Caco-2 (cell line): ENCODE results near the gene ZNF845. TPM values are rescaled to one million over a fixed set of nuclear protein-coding genes. Genes with fewer than 3 reads are reported as not detected.
"Not testable (repeated sequence)": the region's sequence is repeated elsewhere in the genome, so short reads cannot be mapped to it uniquely, and the experiment has no call there.

ENCODE experiments used
- BruUV-seq: library from RNA; stranded (reverse); fragments of 400-500 nt; replicated peaks from 2 replicates; lab custom pipeline; 2021; lab: Mats Ljungman, UMichigan
- CTCF ChIA-PET: fragments of 300-600 bp; sonication (Branson Sonifier 250); formaldehyde crosslinking; loops from one replicate; lab custom pipeline; 2022; ENCODE audit warnings: antibody characterized with exemption; lab: Charles Lee
- POLR2A ChIA-PET: fragments of 300-600 bp; sonication (Branson Sonifier 250); formaldehyde crosslinking; loops from one replicate; lab custom pipeline; 2022; ENCODE audit warnings: antibody characterized with exemption; lab: Charles Lee
- DNase-seq, 2 experiments: peaks; one replicate each; pipeline versions ENCODE4 v3.0.0 to v3.0.0-alpha.2; 2020 to 2022
- H3K27me3 ChIP-seq: replicated peaks from 2 replicates; pipeline ENCODE4 v1.6.0; 2011; ENCODE audit warnings: low read length; ENCODE audit not compliant: control insufficient read depth, insufficient read depth
- H3K36me3 ChIP-seq: 2 replicates; pipeline ENCODE4 v1.5.1; 2011; ENCODE audit warnings: low read length; ENCODE audit not compliant: control insufficient read depth, insufficient read depth
- H3K4me1 ChIP-seq: fragments of 250-450 bp; sonication (Bioruptor Pico); 2 replicates; pipeline ENCODE4 v1.5.1; 2020; ENCODE audit warnings: mild to moderate bottlenecking
- H3K4me3 ChIP-seq: 2 replicates; pipeline ENCODE4 v1.5.1; 2011; ENCODE audit warnings: low read depth, mild to moderate bottlenecking, control low read depth, low read length
- H3K9me3 ChIP-seq: fragments of 250-450 bp; sonication (Bioruptor Pico); 2 replicates; pipeline ENCODE4 v1.5.1; 2020; ENCODE audit warnings: mild to moderate bottlenecking, moderate library complexity
- H3K27ac Mint-ChIP-seq: one replicate; pipeline ENCODE4 v1.8.0; 2022; ENCODE audit warnings: mixed read lengths; ENCODE audit not compliant: unreplicated experiment
- H3K27me3 Mint-ChIP-seq: one replicate; pipeline ENCODE4 v1.8.0; 2022; ENCODE audit warnings: mixed read lengths; ENCODE audit not compliant: insufficient read depth, unreplicated experiment
- H3K36me3 Mint-ChIP-seq: one replicate; pipeline ENCODE4 v1.8.0; 2022; ENCODE audit warnings: mild to moderate bottlenecking, mixed read lengths; ENCODE audit not compliant: insufficient read depth, unreplicated experiment
- H3K4me1 Mint-ChIP-seq: one replicate; pipeline ENCODE4 v1.8.0; 2022; ENCODE audit warnings: low read depth, mixed read lengths; ENCODE audit not compliant: unreplicated experiment
- H3K4me3 Mint-ChIP-seq: one replicate; pipeline ENCODE4 v1.8.0; 2022; ENCODE audit warnings: mild to moderate bottlenecking, moderate library complexity, mixed read lengths; ENCODE audit not compliant: unreplicated experiment
- H3K9me3 Mint-ChIP-seq: one replicate; pipeline ENCODE4 v1.8.0; 2022; ENCODE audit warnings: mixed read lengths; ENCODE audit not compliant: unreplicated experiment
- intact Hi-C: fragments of 100-400 bp; cut with micrococcal nuclease; formaldehyde crosslinking; loops from one replicate; pipeline ENCODE4 v1.10.0; 2022; ENCODE audit not compliant: unreplicated experiment
- total RNA-seq: library from RNA; stranded (reverse); gene quantifications from 2 replicates; pipeline ENCODE4 v1.2.3, GENCODE V29; 2022
- TF ChIP-seq, protein P1 (sequence below), 2 experiments: fragments of 200-600 bp in 1 of 2; IDR thresholded peaks; 1 replicate in 1 of 2; 2 replicates in 1 of 2; pipeline versions ENCODE4 v1.5.1 to v1.8.0; 2011 to 2022; ENCODE audit warnings: antibody characterized with exemption in 1 of 2, control low read depth in 1 of 2, inconsistent platforms in 1 of 2, low read depth in 1 of 2, low read length in 1 of 2, mild to moderate bottlenecking in 1 of 2, moderate library complexity in 1 of 2; ENCODE audit not compliant: insufficient read depth in 1 of 2, severe bottlenecking in 1 of 2, unreplicated experiment in 1 of 2

The ZNF845 gene
- total RNA-seq, 1 experiment from 2014 or later = 8.9 TPM

DNA sequence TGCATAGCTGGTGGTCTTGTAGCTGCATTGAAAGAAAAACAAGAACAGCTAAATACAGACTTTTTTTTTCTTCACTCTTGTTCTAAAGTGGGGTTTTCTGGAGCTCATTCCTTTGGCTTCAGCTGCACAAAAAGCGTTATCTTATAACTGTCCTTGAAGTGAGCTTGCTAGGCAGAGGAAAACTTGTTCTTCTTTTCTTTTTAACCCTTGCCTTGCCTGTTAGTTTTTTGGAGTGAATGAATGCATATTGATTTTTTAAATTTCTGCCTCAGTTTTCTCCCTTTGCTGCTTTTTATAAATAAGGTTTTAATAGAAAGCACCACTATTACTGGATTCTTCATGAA is 62.9 kb downstream of the ZNF845 start:
- Mint-ChIP-seq H3K36me3 (peaks cover 53% of the 10 kb centered on the region), H3K4me3 (peak overlapping the region; percentile 77), H3K27me3 (no peaks in the 10 kb centered on the region), H3K27ac (peak overlapping the region; percentile 65), H3K9me3 (peaks cover 13% of the 10 kb centered on the region), H3K4me1 (peaks cover 19% of the 10 kb centered on the region)
- no peaks in the 10 kb centered on the region for H3K27me3 ChIP-seq
- peaks cover 5% of the 10 kb centered on the region for H3K36me3 ChIP-seq
- no TSS peak for BruUV-seq
- TF ChIP-seq, protein P1, sequence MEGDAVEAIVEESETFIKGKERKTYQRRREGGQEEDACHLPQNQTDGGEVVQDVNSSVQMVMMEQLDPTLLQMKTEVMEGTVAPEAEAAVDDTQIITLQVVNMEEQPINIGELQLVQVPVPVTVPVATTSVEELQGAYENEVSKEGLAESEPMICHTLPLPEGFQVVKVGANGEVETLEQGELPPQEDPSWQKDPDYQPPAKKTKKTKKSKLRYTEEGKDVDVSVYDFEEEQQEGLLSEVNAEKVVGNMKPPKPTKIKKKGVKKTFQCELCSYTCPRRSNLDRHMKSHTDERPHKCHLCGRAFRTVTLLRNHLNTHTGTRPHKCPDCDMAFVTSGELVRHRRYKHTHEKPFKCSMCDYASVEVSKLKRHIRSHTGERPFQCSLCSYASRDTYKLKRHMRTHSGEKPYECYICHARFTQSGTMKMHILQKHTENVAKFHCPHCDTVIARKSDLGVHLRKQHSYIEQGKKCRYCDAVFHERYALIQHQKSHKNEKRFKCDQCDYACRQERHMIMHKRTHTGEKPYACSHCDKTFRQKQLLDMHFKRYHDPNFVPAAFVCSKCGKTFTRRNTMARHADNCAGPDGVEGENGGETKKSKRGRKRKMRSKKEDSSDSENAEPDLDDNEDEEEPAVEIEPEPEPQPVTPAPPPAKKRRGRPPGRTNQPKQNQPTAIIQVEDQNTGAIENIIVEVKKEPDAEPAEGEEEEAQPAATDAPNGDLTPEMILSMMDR (IDR thresholded peaks at IDR 0.05; ENCODE audit: insufficient read depth in 1 of 2, low read depth in 1 of 2, low read length in 1 of 2, severe bottlenecking in 1 of 2, unreplicated experiment in 1 of 2) = no peak
- ChIA-PET CTCF (interaction anchor here (0.6 to 1.3 kb wide), 3 partner anchors 28 to 55 kb away, joined by 3 to 4 read pairs (median 3); partner anchors contain the start of gene ZNF761), POLR2A (interaction anchor here (0.6 kb wide), 1 partner anchor 22 kb away, joined by 3 read pairs; no protein-coding TSS in a partner anchor)
- DNase-seq = no peak
- intact Hi-C loops = no loop called here
- peak overlapping the region; percentile 83 for H3K4me3 ChIP-seq
- peaks cover 10% of the 10 kb centered on the region for H3K9me3 ChIP-seq
- peaks cover 8% of the 10 kb centered on the region for H3K4me1 ChIP-seq

DNA sequence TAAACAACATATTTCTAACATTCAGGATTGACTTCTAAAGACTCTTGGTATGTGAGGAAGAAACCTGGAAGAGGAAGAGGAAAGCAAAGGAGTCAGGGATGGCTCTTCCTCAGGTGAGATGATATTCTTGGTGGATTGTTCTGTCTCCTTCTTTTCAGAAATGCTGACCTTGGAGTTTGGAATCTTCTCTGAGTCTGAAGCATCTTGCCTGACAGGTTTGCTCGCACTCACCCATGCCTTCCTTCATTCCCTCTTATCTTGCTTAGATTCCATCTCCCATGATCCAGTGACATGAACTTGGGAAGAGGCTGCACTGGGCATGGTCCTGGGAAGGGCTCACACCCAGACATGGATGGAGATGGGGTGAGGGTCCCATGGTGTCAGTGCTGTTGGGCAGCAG is 64.4 kb downstream of the ZNF845 start:
- H3K27me3 ChIP-seq, DNase-seq, BruUV-seq, H3K4me3 ChIP-seq, POLR2A ChIA-PET, H3K36me3 ChIP-seq, intact Hi-C loops, H3K27ac Mint-ChIP-seq, H3K27me3 Mint-ChIP-seq, CTCF ChIA-PET, H3K4me1 ChIP-seq, H3K4me3 Mint-ChIP-seq: not testable (repeated sequence)
- H3K9me3 ChIP-seq = peaks cover 16% of the 10 kb centered on the region
- Mint-ChIP-seq H3K36me3 (peaks cover 67% of the 10 kb centered on the region), H3K9me3 (peaks cover 13% of the 10 kb centered on the region), H3K4me1 (peaks cover 19% of the 10 kb centered on the region)

Other genes with a start within 250 kb of the ZNF845 start
- 30.6 and 33.3 TPM in 2 replicates for gene ZNF160, start 230.3 kb upstream of the ZNF845 start, total RNA-seq
- gene ZNF415, start 200.8 kb upstream of the ZNF845 start, total RNA-seq = 12.5 and 14.9 TPM in 2 replicates
- gene ZNF347, start 174.7 kb upstream of the ZNF845 start, total RNA-seq = 1.3 and 2.2 TPM in 2 replicates
- gene ZNF665, start 140.4 kb upstream of the ZNF845 start, total RNA-seq = 0.39 and 0.73 TPM in 2 replicates
- gene ZNF677, start 78.9 kb upstream of the ZNF845 start, total RNA-seq = not detected in 2 replicates
- gene VN1R2, start 75.5 kb upstream of the ZNF845 start, total RNA-seq = not detected in 2 replicates
- not detected in 2 replicates for gene VN1R4, start 66.0 kb upstream of the ZNF845 start, total RNA-seq
- 12.7 and 15.0 TPM in 2 replicates for gene ZNF525, start 32.0 kb downstream of the ZNF845 start, total RNA-seq
- gene ZNF765, start 61.4 kb downstream of the ZNF845 start, total RNA-seq = 13.1 and 18.6 TPM in 2 replicates
- 19.3 and 20.0 TPM in 2 replicates for gene ZNF761, start 98.2 kb downstream of the ZNF845 start, total RNA-seq
- gene ZNF813, start 134.0 kb downstream of the ZNF845 start, total RNA-seq = 7.4 and 7.9 TPM in 2 replicates
- 42.2 and 42.6 TPM in 2 replicates for gene ZNF331, start 204.4 kb downstream of the ZNF845 start, total RNA-seq